GM12865 (cell line): ENCODE measurements around the gene ARHGEF28.

ENCODE experiments used
- DNase-seq: peaks from one replicate; pipeline ENCODE4 v3.0.0; 2010; ENCODE audit warnings: low read depth
- H3K4me3 ChIP-seq: 2 replicates; pipeline ENCODE4 v1.5.1; 2011; ENCODE audit warnings: mild to moderate bottlenecking, low read depth, low read length, control low read depth
- CTCF ChIP-seq: IDR thresholded peaks from 2 replicates; pipeline ENCODE4 v1.5.1; 2011; ENCODE audit warnings: low read length, control low read depth, low read depth, inconsistent platforms; ENCODE audit not compliant: insufficient read depth; ENCODE audit errors: missing control alignments

ARHGEF28 gene

GRCh38 chr5:73678322-73678740, 52.3 kb downstream of the ARHGEF28 start:
- no peak for DNase-seq
- H3K4me3 ChIP-seq: no peak overlapping the region
- TF ChIP-seq CTCF: no peak

- no peak overlapping the region for H3K4me3 ChIP-seq
- TF ChIP-seq CTCF: no peak
- no peak for DNase-seq
Measured at GRCh38 chr5:73678807-73679206, 52.8 kb downstream of the ARHGEF28 start.

GRCh38 chr5:73682176-73682575, 56.2 kb downstream of the ARHGEF28 start:
- no peak overlapping the region for H3K4me3 ChIP-seq
- TF ChIP-seq CTCF: no peak
- no peak for DNase-seq

- no peak for TF ChIP-seq CTCF
- DNase-seq: no peak
- H3K4me3 ChIP-seq: no peak overlapping the region
Measured at GRCh38 chr5:73684691-73685090, 58.7 kb downstream of the ARHGEF28 start.

GRCh38 chr5:73686912-73687311, 60.9 kb downstream of the ARHGEF28 start:
- TF ChIP-seq CTCF: no peak

GRCh38 chr5:73687357-73687756, 61.4 kb downstream of the ARHGEF28 start:
- TF ChIP-seq CTCF: no peak
- DNase-seq: peak; percentile 75
- H3K4me3 ChIP-seq: no peak overlapping the region

More at GRCh38 chr5:73686912-73687311, 60.9 kb downstream of the ARHGEF28 start:
- no peak overlapping the region for H3K4me3 ChIP-seq
- DNase-seq: peak; percentile 65

GRCh38 chr5:73690015-73690414, 64.0 kb downstream of the ARHGEF28 start:
- H3K4me3 ChIP-seq: no peak overlapping the region
- TF ChIP-seq CTCF: no peak
- no peak for DNase-seq
